SW 1271 (cell line): ENCODE measurements around the gene MON1A.
"Not testable (repeated sequence)": the region's sequence is repeated elsewhere in the genome, so short reads cannot be mapped to it uniquely, and the experiment has no call there.

Source experiments
- DNase-seq, 2 experiments: peaks; one replicate each; lab custom pipeline; 2025; lab: John Stamatoyannopoulos, UW

Gene MON1A, protein sequence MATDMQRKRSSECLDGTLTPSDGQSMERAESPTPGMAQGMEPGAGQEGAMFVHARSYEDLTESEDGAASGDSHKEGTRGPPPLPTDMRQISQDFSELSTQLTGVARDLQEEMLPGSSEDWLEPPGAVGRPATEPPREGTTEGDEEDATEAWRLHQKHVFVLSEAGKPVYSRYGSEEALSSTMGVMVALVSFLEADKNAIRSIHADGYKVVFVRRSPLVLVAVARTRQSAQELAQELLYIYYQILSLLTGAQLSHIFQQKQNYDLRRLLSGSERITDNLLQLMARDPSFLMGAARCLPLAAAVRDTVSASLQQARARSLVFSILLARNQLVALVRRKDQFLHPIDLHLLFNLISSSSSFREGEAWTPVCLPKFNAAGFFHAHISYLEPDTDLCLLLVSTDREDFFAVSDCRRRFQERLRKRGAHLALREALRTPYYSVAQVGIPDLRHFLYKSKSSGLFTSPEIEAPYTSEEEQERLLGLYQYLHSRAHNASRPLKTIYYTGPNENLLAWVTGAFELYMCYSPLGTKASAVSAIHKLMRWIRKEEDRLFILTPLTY

DNA sequence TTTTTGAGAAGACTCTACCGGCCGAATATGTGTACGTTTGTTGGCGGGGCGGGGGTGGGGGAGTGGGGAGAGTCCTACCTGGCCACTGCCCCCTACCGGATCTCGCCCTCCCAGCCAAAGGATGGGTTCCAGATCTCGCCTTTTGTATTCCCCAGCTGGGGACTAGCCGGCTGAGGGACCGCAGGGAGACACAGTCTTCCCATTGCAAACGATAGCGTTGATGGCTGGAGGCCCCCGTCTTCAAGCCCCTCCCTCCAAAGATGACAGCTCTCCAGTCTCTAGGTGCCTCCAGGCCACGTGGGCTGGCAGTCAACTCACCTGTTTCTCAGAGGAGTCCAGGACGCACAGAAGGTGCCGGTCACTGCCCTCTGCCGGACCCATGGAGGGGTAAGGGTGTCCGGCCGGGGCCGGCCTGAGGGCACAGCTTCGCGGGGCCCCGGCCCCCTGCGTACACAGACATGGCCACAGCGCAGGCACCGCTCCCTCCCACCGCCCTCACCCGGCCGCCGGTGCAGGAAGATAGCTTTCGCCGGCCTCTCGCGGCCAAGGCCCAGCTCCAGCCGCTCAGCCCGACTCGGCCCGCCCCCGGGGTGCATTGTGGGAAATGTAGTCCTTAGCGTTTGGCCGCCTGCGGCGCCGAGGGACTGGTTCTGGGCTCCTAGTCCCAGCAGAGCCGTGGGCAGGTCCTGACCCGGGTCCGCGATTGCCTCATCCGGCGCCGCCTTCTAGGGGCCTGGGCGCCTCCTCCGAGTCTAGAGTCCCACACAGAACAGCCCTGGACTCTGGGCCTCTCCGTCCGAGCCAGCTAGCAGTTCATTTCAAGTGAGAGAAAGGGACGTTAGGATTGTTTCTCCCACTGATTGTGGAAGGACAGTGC is at the start of gene MON1A:
Gene MON1A (minus strand): TSS at position 521 of the 877 bp plus-strand sequence. CDS start 16,465 bp downstream, outside the sequence.
- DNase-seq, result peak; percentile 36 to 69

DNA sequence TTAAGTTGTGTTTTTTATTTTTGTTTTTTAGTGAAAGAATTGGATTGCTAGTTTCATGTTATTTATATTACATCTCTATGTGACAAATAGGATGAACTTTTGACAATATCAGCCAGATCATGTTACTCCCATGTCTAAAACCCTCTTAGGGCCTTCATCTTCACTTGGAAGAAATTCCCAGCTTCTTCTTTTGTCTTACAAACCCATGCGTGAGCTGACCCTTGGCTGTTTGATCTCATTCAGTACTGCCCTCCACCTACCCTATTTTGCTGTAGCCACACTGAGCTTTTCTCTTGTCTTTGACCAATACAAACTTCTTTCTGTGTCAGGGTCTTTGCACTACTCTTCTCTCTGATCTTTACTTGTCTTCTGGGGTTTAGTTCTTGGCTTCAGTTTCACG is 47.3 kb upstream of the MON1A start:
- no peak for DNase-seq

DNA sequence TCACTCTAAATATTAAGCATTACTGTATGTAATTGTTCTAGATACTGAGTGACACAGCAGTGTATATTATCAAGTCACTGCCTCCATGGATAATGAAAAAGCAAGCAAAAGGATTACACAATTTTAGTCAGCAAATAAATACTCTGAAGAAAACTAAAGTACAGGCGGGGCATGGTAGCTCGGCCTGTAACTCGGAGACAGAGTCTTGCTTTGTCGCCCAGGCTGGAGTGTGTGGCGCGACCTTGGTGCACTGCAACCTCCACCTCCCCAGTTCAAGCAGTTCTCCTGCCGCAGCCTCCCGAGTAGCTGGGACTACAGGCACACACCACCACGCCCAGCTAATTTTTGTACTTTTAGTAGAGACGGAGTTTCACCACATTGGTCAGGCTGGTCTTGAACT is 43.0 kb upstream of the MON1A start:
- no peak for DNase-seq

DNA sequence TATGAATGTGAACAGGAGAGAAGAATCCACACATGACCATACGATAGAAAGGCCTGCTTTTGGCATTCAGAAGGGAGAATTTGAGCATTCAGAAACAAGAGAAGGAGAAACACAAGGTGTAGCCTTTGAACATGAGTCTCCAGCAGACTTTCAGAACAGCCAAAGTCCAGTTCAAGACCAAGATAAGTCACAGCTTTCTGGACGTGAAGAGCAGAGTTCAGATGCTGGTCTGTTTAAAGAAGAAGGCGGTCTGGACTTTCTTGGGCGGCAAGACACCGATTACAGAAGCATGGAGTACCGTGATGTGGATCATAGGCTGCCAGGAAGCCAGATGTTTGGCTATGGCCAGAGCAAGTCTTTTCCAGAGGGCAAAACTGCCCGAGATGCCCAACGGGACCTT is 38.7 kb upstream of the MON1A start:
- no peak for DNase-seq

DNA sequence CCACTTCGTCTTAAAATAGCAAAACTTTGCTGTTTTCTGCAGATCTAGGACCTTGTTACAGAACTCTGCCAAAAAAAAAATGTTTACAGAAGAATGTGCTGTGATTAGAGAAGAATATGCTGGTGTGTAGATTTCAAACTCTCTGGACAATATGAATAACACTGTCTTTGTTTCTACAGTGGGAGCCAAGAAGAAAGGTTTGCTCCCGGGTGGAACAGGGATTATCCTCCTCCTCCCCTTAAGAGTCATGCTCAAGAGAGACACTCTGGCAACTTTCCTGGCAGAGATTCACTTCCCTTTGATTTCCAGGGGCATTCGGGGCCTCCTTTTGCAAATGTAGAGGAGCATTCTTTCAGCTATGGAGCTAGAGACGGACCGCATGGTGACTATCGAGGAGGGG is 37.7 kb upstream of the MON1A start:
- no peak for DNase-seq

DNA sequence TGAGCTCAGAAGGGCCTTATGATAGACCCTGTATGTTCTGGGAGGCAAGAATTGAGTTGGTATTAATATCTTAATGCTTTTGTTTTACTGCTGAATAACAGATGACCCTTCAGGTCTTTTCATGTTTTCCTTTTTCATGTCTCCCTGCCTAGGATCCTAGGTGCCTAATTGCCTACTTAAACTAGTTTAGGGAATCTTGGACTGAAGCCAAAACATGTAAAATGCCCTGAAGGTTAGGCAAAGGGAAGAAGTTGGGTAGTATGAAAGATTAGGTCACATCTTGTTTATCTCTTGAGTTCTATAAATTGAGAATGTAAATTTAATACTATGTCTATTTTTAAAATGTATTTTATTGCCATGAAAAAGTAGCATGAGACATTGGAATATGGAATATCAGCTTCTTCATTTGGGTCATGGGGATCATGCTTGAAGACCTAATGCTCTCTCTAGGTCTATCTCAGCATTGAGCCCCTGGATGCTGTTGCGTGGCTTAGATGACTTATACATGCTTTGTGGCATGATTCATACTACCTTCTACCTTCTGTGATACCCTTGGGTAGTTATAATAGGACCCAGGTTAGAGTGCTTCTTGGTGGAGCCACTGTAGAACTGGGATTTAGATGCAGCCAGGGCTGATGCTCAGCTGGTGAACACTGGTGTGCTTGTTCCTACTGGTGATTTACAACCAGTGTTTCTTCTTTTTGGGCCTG is 36.8 kb upstream of the MON1A start:
- no peak for DNase-seq

DNA sequence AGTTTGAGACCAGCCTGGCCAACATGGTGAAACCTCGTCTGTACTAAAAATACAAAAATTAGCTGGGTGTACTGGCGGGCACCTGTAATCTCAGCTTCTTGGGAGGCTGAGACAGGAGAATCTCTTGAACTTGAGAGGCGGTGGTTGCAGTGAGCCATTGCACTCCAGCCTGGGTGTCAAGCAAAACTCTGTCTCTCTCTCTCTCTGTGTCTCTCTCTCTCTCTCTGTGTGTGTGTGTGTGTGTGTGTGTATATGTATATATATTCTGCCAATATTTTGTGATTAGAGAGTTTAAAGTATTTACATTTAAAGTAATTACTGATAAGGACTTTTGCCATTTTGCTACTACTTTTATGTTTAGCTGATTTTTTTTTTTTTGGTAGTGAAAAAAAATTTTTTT is 26.0 kb upstream of the MON1A start:
- DNase-seq, result no peak

DNA sequence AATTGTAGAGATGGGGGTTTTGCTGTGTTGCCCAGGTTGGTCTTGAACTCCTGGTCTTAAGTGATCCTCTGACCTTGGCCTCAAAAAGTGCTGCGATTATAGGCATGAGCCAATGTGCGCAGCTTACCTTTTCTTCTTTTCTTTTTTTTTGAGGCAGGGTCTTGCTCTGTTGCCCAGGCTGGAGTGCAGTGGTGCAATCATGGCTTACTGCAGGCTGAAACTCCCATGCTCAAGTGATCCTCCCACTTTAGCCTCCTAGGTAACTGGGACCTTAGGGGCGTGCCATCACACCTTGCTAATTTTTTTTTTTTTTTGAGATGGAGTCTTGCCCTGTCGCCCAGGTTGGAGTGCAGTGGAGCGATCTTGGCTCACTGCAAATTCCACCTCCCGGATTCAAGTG is 23.3 kb upstream of the MON1A start:
- no peak for DNase-seq

DNA sequence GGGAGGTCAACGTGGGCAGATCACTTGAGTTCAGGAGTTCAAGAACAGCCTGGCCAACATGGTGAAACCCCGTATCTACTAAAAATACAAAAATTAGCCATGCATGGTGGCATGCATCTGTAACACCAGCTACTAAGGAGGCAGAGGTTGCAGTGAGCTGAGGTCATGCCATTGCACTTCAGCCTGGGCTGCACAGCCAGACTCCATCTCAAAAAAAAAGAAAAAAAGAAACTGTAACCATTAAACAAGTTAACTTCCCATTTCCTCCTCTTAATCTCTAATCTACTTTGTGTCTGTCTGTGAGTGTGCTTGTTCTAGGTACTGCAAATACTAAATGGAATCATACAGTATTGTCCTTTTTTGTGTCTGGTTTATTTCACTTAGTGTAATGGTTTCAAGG is 13.0 kb upstream of the MON1A start:
- no peak for DNase-seq

DNA sequence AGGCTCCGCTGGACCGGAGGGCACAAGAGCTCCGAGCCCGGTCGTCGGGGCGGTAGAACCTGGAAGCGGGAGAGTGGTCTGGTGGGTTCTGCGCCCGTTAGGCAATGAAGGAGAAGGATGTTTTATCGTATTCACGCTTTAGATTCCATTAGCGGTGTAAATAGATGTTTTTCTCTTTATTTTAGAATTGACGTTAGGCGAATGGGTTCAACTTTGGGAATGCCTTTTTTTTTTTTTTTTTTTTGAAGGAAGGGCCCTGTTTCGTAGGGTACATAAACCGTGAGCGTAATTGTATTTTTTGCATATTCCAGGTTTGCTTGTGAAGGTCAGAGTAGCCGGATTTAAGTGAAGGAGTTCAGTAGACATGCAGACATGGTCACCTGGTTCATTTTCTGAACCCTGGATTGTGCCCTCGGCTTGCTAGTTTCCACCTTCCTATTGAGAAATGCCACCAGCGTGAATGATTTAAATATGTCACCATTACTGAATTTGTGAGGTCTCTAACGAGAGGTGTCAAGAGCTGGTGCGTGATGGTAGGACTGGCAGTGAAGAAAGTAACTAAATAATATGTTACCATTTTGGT is 11.1 kb upstream of the MON1A start:
- DNase-seq, result no peak

DNA sequence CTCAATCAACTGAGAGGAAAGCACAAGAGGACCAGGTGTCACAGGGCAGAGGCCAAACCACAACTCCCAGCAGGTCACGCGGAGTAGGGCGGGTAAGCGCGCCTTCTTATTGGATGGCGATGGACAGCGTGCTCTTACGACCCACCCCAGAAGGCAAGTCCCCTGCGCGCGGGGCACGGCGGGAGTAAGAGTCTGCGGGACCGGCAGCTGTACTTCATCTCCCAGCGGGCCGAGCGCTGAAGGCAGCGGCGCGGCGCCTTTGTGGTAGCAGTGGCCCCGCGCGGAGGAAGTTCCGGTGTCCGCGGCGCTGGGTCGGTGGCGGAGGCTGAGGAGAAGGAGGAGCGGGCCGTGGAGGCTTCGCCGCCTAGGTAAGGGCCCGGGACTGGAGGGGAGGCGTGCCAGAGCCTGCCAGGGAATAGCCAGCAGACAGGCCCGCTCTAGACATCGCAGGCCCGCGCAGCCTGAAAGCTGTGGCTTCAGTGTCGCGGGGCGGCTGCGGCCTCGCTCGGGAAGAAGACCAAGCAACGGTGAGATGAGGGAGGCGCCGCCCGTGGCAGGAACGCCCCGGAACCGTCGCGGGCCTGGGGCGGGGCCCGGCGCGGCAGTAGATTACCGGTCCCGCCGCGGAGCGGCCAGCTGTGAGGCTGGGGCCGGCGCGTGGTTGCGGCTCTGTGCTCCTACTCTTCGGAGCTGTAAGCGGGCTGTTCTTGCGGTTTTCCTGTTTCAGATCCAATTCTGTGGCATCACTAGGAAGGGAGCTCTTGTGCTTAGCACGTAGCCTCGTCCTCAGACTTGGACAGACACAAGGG is 10.5 kb upstream of the MON1A start, which contains the start of gene RBM6:
Gene RBM6 (plus strand): TSS at position 293 of the 809 bp plus-strand sequence. CDS start 22,492 bp downstream, outside the sequence.
- peak; percentile 83 to 93 for DNase-seq

DNA sequence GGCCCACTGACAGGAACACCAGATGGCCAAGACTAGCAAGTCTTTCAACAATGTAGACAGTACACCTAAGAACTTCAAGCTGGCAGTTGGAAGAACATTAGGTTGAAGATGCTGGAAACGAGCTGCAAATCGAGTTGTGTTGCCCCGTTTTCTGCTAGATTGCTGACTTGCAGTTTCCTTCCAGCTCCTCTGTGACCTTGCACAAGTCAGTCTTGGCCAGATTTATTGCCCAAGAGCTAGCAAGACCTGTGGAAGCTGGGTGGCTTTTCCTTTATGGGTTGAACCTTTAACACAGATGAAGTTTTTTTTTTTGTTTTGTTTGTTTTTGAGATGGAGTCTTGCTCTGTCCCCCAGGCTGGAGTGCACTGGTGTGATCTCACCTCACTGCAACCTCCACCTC is 7.5 kb upstream of the MON1A start:
- no peak for DNase-seq

DNA sequence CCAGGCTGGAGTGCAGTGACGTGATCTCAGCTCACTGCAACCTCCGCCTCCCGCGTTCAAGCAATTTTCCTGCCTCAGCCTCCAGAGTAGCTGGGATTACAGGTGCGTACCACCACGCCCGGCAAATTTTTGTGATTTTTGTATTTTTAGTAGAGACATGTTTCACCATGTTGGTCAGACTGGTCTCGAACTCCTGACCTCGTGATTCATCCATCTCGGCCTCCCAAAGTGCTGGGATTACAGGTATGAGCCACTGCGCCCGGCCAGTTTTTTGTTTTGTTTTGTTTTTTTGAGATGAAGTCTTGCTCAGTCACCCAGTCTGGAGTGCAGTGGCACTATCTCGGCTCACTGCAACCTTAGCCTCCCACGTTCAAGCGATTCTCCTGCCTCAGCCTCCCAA is 2.7 kb upstream of the MON1A start:
- DNase-seq, result not testable (repeated sequence)

DNA sequence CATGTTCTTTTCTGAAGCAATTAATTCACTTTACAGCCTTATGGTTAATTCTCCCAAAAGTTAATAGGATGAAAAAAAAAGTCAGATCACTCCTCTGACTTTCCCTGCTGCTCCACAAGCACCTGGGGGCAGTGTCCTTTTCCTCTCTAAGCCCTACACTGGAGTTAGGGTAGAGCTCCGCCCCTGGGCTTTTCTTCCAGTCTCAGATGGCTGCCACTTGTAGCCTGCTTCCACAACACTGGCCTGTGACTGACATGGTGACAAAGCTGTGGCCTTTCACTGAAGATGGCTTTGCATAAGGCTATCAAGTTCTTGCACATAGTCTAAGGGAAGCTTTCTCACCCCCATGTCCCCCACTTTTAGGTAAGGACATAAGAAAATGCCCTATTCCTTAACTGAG is 1.3 kb upstream of the MON1A start:
- DNase-seq, result peak in 1 of 2 experiments; percentile 8

DNA sequence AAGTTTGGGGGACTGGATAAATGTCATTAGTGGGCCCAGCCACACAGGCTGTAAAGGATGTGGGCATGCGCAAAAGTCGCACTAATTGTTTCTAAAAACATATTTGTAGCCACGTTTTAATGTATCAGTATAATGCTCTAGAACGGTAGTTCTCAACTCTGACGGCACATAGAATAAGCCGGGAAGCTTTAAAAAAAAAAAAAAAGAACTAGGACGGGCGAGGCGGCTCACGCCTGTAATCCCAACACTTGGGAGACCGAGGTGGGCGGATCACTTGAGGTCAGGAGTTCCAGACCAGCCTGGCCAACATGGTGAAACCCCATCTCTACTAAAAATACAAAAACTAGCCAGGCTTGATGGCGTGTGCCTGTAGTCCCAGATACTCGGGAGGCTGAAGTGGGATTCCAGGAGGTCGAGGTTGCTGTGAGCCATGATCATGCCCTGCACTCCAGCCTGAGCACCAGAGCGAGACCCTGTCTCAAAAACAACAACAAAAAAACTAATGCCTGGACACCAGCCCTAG is 618 bp upstream of the MON1A start:
- DNase-seq, result no peak

DNA sequence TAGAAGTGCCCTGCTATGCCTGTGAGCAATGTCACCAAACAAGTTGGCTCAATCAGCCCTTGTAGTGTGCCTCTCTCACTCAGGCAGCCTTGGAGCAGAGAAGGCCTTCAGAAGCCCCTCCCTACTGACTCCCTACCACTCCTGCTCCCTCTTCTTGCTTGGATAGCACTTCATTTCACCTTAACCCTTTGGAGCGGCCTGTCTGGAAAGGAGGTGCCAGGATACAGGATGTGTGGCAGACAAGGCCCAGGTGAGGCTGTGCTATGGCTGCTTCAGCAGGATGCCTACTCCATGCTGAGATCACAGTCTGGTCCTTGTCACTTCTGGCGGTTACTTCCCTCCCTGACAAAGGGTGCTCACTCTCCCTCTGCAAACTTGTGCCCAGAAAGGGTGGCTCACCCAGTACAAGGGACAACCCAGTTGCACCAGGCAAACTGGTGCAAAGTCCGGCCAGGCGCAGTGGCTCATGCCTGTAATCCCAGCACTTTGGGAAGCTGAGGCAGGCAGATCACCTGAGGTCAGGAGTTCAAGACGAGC is 1.1 kb downstream of the MON1A start:
- DNase-seq, result no peak

DNA sequence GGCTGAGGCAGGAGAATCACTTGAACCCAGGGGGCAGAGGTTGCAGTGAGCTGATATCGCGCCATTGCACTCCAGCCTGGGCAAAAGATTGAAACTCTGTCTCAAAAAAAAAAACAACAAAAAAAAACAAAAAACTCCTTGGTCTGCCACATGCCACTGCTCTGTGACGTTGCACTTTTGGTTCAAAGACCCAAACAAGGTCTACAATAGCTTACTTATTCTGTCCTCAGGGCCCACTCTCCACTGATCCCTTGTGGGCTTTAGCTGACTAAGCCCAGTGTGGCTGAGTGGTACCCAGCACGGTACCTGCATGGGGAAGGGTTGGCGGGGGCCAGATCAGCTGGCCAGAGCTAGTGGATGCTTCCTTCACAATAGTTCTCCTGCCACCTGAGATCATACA is 1.8 kb downstream of the MON1A start:
- DNase-seq, result no peak

DNA sequence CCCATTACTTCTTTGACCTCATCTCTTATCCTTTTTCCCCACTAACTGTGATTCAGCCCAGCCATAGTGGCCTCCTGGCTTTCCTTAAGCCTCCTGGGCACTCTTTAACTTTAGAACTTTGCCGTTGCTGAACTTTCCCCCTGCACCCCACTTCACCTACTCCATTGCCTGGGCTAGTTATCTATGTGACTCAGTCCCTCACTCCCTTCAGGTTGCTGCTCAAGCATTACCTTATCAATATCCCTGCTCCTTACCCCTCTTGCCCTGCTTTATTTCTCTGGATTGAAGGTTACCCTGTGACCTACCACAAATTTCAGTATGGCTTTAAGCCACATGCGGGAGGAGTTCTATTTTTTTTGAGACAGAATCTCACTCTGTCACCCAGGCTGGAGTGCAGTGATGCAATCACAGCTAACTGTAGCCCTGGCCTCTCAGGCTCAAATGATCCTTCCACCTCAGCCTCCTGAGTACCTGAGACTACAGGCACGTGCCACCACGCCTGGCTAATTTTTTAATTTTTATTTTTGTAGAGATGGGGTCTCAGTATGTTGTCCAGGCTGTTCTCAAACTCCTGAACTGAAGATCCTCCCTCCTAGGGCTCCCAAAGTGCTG is 3.4 kb downstream of the MON1A start:
- DNase-seq, result no peak

DNA sequence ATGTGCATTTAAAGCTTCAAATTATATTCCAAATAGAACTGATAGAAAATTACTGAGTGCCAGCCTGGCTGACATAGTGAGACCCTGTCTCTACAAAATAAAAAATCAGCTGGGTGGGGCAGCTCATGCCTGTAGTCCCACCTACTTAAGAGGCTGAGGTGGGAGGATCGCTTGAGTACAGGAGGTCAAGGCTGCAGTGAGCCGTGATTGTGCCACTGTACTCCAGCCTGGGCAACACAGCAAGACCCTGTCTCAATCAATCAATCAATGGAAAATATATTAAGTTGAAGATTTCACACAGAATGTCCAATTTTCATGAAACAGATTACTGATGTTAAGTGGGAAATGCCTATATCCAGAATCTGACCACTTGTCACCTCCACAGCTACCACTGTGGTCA is 4.1 kb downstream of the MON1A start:
- DNase-seq, result no peak

DNA sequence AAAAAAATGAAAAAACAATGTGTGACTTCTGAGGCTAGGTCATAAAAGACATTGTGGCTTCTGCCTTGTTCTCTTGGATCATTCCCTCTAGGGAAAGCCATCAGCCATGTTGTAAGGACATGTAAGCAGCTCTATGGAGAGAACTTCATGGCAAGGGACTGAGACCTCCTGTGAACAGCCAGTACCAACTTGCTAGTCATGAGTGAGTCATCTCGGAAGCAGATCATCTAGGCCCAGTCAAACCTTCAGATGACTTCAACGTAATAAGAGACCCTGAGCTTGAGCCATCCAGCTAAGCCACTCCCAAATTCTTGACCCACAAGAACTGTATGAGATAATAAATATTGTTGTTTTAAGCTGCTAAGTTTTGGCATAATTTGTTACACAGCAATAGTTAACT is 4.9 kb downstream of the MON1A start:
- no peak for DNase-seq
